Measurements from ENCODE around the gene NOX3.
"Not testable (repeated sequence)": the region's sequence is repeated elsewhere in the genome, so short reads cannot be mapped to it uniquely, and the experiment has no call there.

Gene NOX3

GRCh38 chr6:155364844-155365437 lies 90.7 kb downstream of the NOX3 start:
- DNase-seq, result no peak

- not testable (repeated sequence) for DNase-seq
Measured at GRCh38 chr6:155364021-155364420, 91.6 kb downstream of the NOX3 start.

GRCh38 chr6:155362968-155363632 lies 92.5 kb downstream of the NOX3 start:
- DNase-seq, result not testable (repeated sequence)

- DNase-seq, result no peak
Measured at GRCh38 chr6:155354167-155354566, 101.5 kb downstream of the NOX3 start.

GRCh38 chr6:155352811-155353210 lies 102.8 kb downstream of the NOX3 start:
- DNase-seq, result no peak

- DNase-seq, result no peak
Measured at GRCh38 chr6:155352130-155352420, 103.6 kb downstream of the NOX3 start.

- no peak for DNase-seq
Measured at GRCh38 chr6:155351273-155352129, 104.1 kb downstream of the NOX3 start.

- no peak for DNase-seq
Measured at GRCh38 chr6:155349956-155350355, 105.7 kb downstream of the NOX3 start.

GRCh38 chr6:155349129-155349528 lies 106.5 kb downstream of the NOX3 start:
- DNase-seq, result no peak

- DNase-seq, result no peak
Measured at GRCh38 chr6:155347800-155348199, 107.8 kb downstream of the NOX3 start.

- DNase-seq, result no peak
Measured at GRCh38 chr6:155346957-155347356, 108.7 kb downstream of the NOX3 start.
